GM12878 (cell line): ENCODE results near the gene CDH4. TPM values are rescaled to one million over a fixed set of nuclear protein-coding genes. Genes with fewer than 3 reads are reported as not detected.

Experiments used
- ATAC-seq: fragments of 200-7000 bp; cut with Tn5 transposase; 3 replicates; pipeline ENCODE4 v1.9.1; 2020; ENCODE audit warnings: mild to moderate bottlenecking, moderate library complexity
- BruUV-seq: library from RNA; stranded (reverse); fragments of 400-500 nt; replicated peaks from 2 replicates; lab custom pipeline; 2021; lab: Mats Ljungman, UMichigan
- CTCF ChIA-PET: fragments of 300-600 bp; sonication (Branson Sonifier 250); formaldehyde crosslinking; extraction: SDS; loops from one replicate; lab custom pipeline; 2021; ENCODE audit warnings: inconsistent platforms; lab: Yijun Ruan, JAX
- POLR2A ChIA-PET: fragments of 350-600 bp; formaldehyde crosslinking; extraction: SDS; loops from one replicate; lab custom pipeline; 2021; ENCODE audit warnings: inconsistent platforms; lab: Charles Lee
- RAD21 ChIA-PET: fragments of 300-600 bp; sonication (Branson Sonifier 250); formaldehyde crosslinking; loops from one replicate; lab custom pipeline; 2023; ENCODE audit warnings: antibody characterized with exemption; ENCODE audit not compliant: unreplicated experiment; lab: Charles Lee
- SMC1A ChIA-PET: fragments of 300-600 bp; sonication (Branson Sonifier 250); formaldehyde crosslinking; loops from one replicate; lab custom pipeline; 2023; ENCODE audit not compliant: unreplicated experiment, uncharacterized antibody; lab: Charles Lee
- DNase-seq: peaks from one replicate; pipeline ENCODE4 v3.0.0-alpha.2; 2011; ENCODE audit warnings: low read depth, low spot score
- FAIRE-seq: peaks from 3 replicates; lab custom pipeline; 2011; peaks lifted over from hg19 to GRCh38; lab: Jason Lieb, UNC
- H2AFZ ChIP-seq: 2 replicates; pipeline ENCODE4 v1.6.0; 2011; ENCODE audit warnings: low read depth, low read length, control low read depth; ENCODE audit not compliant: control insufficient read depth
- H3K27ac ChIP-seq: 2 replicates; pipeline ENCODE4 v1.5.1; 2011; ENCODE audit warnings: control low read depth; ENCODE audit not compliant: control insufficient read depth, insufficient read depth
- H3K27me3 ChIP-seq, 2 experiments: replicated peaks in 1 of 2; 2 replicates each; pipeline versions ENCODE4 v1.6.0 to v1.6.1; 2011; ENCODE audit warnings: low read length in 1 of 2; ENCODE audit not compliant: control insufficient read depth in 2 of 2, insufficient read depth in 2 of 2
- H3K36me3 ChIP-seq, 2 experiments: 2 replicates each; pipeline ENCODE4 v1.5.1; 2011; ENCODE audit warnings: low read length in 1 of 2; ENCODE audit not compliant: control insufficient read depth in 2 of 2, insufficient read depth in 2 of 2
- H3K4me1 ChIP-seq: 2 replicates; pipeline ENCODE4 v1.6.1; 2011; ENCODE audit warnings: mild to moderate bottlenecking, low read length, moderate library complexity, mixed read lengths; ENCODE audit not compliant: control insufficient read depth, insufficient read depth
- H3K4me2 ChIP-seq: 2 replicates; pipeline ENCODE4 v1.6.0; 2011; ENCODE audit warnings: control low read depth; ENCODE audit not compliant: control insufficient read depth, insufficient read depth
- H3K4me3 ChIP-seq: fragments of 200-600 bp; sonication (generic); 2 replicates; pipeline ENCODE4 v1.5.1; 2016
- H3K79me2 ChIP-seq: 2 replicates; pipeline ENCODE4 v1.6.0; 2011; ENCODE audit warnings: low read length; ENCODE audit not compliant: control insufficient read depth, insufficient read depth
- H3K9ac ChIP-seq: 2 replicates; pipeline ENCODE4 v1.8.0; 2011; ENCODE audit warnings: low read length, control low read depth, mixed read lengths; ENCODE audit not compliant: control insufficient read depth, insufficient read depth
- H3K9me3 ChIP-seq: replicated peaks from 3 replicates; pipeline ENCODE4 v1.5.1; 2011; ENCODE audit warnings: mild to moderate bottlenecking, low read length; ENCODE audit not compliant: control insufficient read depth, insufficient read depth
- H4K20me1 ChIP-seq: 2 replicates; pipeline ENCODE4 v1.6.0; 2011; ENCODE audit not compliant: control insufficient read depth, insufficient read depth
- ATF3 ChIP-seq: IDR thresholded peaks from 2 replicates; pipeline ENCODE4 v1.6.1; 2011; ENCODE audit warnings: low read depth, mild to moderate bottlenecking, low read length, moderate library complexity, borderline replicate concordance; ENCODE audit errors: extremely low read depth
- BACH1 ChIP-seq: fragments of 450-650 bp; IDR thresholded peaks from 2 replicates; pipeline ENCODE4 v1.6.1; 2017; ENCODE audit warnings: mild to moderate bottlenecking, borderline replicate concordance
- BMI1 ChIP-seq: fragments of 450-650 bp; IDR thresholded peaks from 2 replicates; pipeline ENCODE4 v1.6.1; 2016; ENCODE audit warnings: mild to moderate bottlenecking, moderate library complexity, borderline replicate concordance
- CHD2 ChIP-seq: IDR thresholded peaks from 2 replicates; pipeline ENCODE4 v1.6.1; 2011; ENCODE audit warnings: low read depth, low read length, improper control_type of control experiment, borderline replicate concordance
- KAT2A ChIP-seq: conservative IDR thresholded peaks from 2 replicates; pipeline ENCODE4 v1.6.1; 2011; ENCODE audit warnings: low read depth, low read length; ENCODE audit not compliant: control insufficient read depth
- KLF5 ChIP-seq: fragments of 450-650 bp; IDR thresholded peaks from 2 replicates; pipeline ENCODE4 v1.6.1; 2014; ENCODE audit warnings: mild to moderate bottlenecking; ENCODE audit not compliant: partially characterized antibody
- MTA3 ChIP-seq: IDR thresholded peaks from 2 replicates; pipeline ENCODE4 v1.6.1; 2012; ENCODE audit warnings: low read length, inconsistent platforms, borderline replicate concordance
- MXI1 ChIP-seq: fragments of 150-350 bp; IDR thresholded peaks from 2 replicates; pipeline ENCODE4 v1.6.1; 2011; ENCODE audit warnings: low read depth, mild to moderate bottlenecking, inconsistent platforms, low read length, improper control_type of control experiment
- NBN ChIP-seq: fragments of 450-650 bp; IDR thresholded peaks from 2 replicates; pipeline ENCODE4 v1.6.1; 2016
- NFIC ChIP-seq: IDR thresholded peaks from 2 replicates; pipeline ENCODE4 v1.6.1; 2012; ENCODE audit warnings: low read depth, mild to moderate bottlenecking, inconsistent platforms, low read length, moderate library complexity
- STAT3 ChIP-seq: IDR thresholded peaks from 2 replicates; pipeline ENCODE4 v1.6.1; 2011; ENCODE audit warnings: low read depth, low read length, improper control_type of control experiment
- TAF1 ChIP-seq: IDR thresholded peaks from 2 replicates; pipeline ENCODE4 v1.6.1; 2011; ENCODE audit warnings: mild to moderate bottlenecking, low read depth, low read length, borderline replicate concordance
- WGBS: methylation state at CpG from one replicate; pipeline ENCODE4 v1.1.6; 2016; ENCODE audit warnings: low lambda C conversion rate; ENCODE audit not compliant: insufficient replicate concordance, insufficient coverage; ENCODE audit errors: missing lambda C conversion rate; 5-methylcytosine and 5-hydroxymethylcytosine counted together
- in situ Hi-C: fragments of 300-500 bp; cut with MboI; formaldehyde crosslinking; loops from 9 replicates; pipeline ENCODE4 v1.14.3; 2018; ENCODE audit warnings: mixed read lengths
- intact Hi-C: fragments of 100-400 bp; cut with micrococcal nuclease; formaldehyde crosslinking; loops from one replicate; pipeline ENCODE4 v1.14.2; 2022; ENCODE audit not compliant: unreplicated experiment
- polyA plus RNA-seq, 11 experiments: library from polyadenylated mRNA; depleted of rRNA in 4 of 11; unstranded in 6 of 11; stranded (reverse) in 5 of 11; fragments of >200 nt; fragmentation: Nextera tagmentation in 4 of 11; fragmentation: Illumina TruSeq in 1 of 11; extraction: Ambion mirVana in 4 of 11; extraction: Trizol in 1 of 11; gene quantifications; 1 replicate in 1 of 11; 2 replicates in 10 of 11; pipeline versions ENCODE4 v1.2.1 to v1.2.3, GENCODE V29; 2011 to 2016; ENCODE audit warnings: inconsistent platforms in 2 of 11, missing spikeins in 2 of 11, low read depth in 1 of 11
- total RNA-seq, 4 experiments: library from RNA; depleted of rRNA in 3 of 4; stranded (reverse); fragments of >200 nt in 3 of 4; fragmentation: Illumina TruSeq in 1 of 4; extraction: Trizol in 1 of 4; gene quantifications; 2 replicates each; pipeline versions ENCODE4 v1.2.1 to v1.2.3, GENCODE V29; 2013 to 2021

Gene CDH4
- total and polyA plus RNA-seq, 10 of the 15 experiments (the other 5 are each of a cell fraction or from before 2014, with no cell fraction given) = not detected

GRCh38 chr20:61933951-61934715 lies 682.1 kb downstream of the CDH4 start:
- RAD21 ChIA-PET = no interaction called here

More at GRCh38 chr20:61933951-61934715, 682.1 kb downstream of the CDH4 start:
- in situ Hi-C loops (no loop called here), intact Hi-C loops (no loop called here)
- ATAC-seq = no peak
- CTCF ChIA-PET = no interaction called here
- Histone ChIP-seq H3K4me2 (no peak overlapping the region), H3K9ac (no peak overlapping the region), H3K9me3 (no peaks in the 10 kb centered on the region; the same call in 2 of the 3 replicates), H3K36me3 (no peaks in the 10 kb centered on the region), H3K4me1 (no peaks in the 10 kb centered on the region), H3K4me3 (no peak overlapping the region), H3K27ac (no peak overlapping the region), H3K27me3 (no peaks in the 10 kb centered on the region), H3K79me2 (no peaks in the 10 kb centered on the region), H2AFZ (no peak overlapping the region), H4K20me1 (no peaks in the 10 kb centered on the region)
- FAIRE-seq = no peak
- no peak for TF ChIP-seq NBN
- TF ChIP-seq BACH1 = no peak
- TF ChIP-seq MXI1 = no peak
- TF ChIP-seq KLF5 = no peak
- TF ChIP-seq BMI1 = no peak
- no peak for TF ChIP-seq TAF1
- no peak for TF ChIP-seq ATF3
- TF ChIP-seq CHD2 = no peak
- TF ChIP-seq MTA3 = no peak
- TF ChIP-seq STAT3 = no peak
- TF ChIP-seq NFIC = no peak
- no peak for TF ChIP-seq KAT2A
- WGBS = 68% methylated on average over 36 of the region's 36 CpGs
- SMC1A ChIA-PET = no interaction called here
- POLR2A ChIA-PET = no interaction called here
- DNase-seq = no peak
- BruUV-seq = no TSS peak
